ENCODE measurements around the gene PM20D2. TPM values are rescaled to one million over a fixed set of nuclear protein-coding genes. Genes with fewer than 3 reads are reported as not detected.

The PM20D2 gene
- polyA plus RNA-seq, 3 donors, result 1.2 to 2.1 (median 1.4) TPM

DNA sequence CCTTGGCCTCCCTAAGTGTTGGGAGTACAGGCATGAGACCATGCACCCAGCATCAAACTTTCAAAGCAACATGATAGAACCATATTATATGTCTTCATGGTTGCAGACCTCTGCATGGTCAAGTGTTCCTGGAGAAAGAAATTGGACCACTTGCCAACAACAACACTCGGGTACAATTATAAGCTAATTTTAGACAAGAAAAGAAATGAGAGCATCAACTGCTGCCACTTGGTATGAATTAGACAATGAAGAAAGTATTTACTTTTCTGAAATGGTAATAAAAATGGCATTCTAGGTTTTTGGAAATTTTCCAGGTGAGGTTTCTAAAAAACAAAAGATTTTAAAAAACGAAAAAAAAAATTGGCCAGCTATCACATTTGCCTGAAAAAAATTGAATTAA is 7.7 kb upstream of the PM20D2 start:
- no peak overlapping the region for H3K4me3 Mint-ChIP-seq
- Histone ChIP-seq H4K20me1 (ENCODE audit: insufficient read depth, low read length) (no peaks in the 10 kb centered on the region), H3K9me3 (replicated peaks in 1 of 2; ENCODE audit: control insufficient read depth in 1 of 2, insufficient read depth in 1 of 2, low read length in 2 of 2) (no peaks in the 10 kb centered on the region), H3K4me3 (replicated peaks in 1 of 3; ENCODE audit: low read depth in 2 of 3, low read length in 3 of 3) (no peak overlapping the region), H3K4me1 (ENCODE audit: control insufficient read depth in 1 of 2, insufficient read depth in 2 of 2, low read length in 2 of 2) (no peaks in the 10 kb centered on the region), H3K36me3 (replicated peaks in 1 of 2; ENCODE audit: control insufficient read depth in 1 of 2, insufficient read depth in 2 of 2, low read length in 2 of 2) (no peaks in the 10 kb centered on the region), H3K4me2 (replicated peaks; ENCODE audit: extremely low read depth, low read length, poor library complexity, severe bottlenecking) (no peak overlapping the region), H3K9ac (ENCODE audit: insufficient read depth, low read length, poor library complexity, severe bottlenecking) (no peak overlapping the region), H3K79me2 (ENCODE audit: insufficient read depth, low read length) (no peaks in the 10 kb centered on the region), H3K27me3 (ENCODE audit: control insufficient read depth in 2 of 2, insufficient read depth in 2 of 2, low read length in 2 of 2) (no peaks in the 10 kb centered on the region), H3K27ac (ENCODE audit: low read depth in 1 of 2, low read length in 2 of 2) (no peak overlapping the region), H2AFZ (ENCODE audit: insufficient read depth, low read depth, low read length, poor library complexity, severe bottlenecking) (no peak overlapping the region)
- intact Hi-C loops (cut with micrococcal nuclease), result no loop called here
- no peaks in the 10 kb centered on the region for H3K4me1 Mint-ChIP-seq
- H3K36me3 Mint-ChIP-seq, result no peaks in the 10 kb centered on the region
- DNase-seq, result no peak
- WGBS (ENCODE audit: insufficient coverage), result 100% methylated on average over 1 of the region's 2 CpGs
- H3K27me3 Mint-ChIP-seq (ENCODE audit: low read depth in 3 of 3), result no peaks in the 10 kb centered on the region
- TF ChIP-seq, protein P1, sequence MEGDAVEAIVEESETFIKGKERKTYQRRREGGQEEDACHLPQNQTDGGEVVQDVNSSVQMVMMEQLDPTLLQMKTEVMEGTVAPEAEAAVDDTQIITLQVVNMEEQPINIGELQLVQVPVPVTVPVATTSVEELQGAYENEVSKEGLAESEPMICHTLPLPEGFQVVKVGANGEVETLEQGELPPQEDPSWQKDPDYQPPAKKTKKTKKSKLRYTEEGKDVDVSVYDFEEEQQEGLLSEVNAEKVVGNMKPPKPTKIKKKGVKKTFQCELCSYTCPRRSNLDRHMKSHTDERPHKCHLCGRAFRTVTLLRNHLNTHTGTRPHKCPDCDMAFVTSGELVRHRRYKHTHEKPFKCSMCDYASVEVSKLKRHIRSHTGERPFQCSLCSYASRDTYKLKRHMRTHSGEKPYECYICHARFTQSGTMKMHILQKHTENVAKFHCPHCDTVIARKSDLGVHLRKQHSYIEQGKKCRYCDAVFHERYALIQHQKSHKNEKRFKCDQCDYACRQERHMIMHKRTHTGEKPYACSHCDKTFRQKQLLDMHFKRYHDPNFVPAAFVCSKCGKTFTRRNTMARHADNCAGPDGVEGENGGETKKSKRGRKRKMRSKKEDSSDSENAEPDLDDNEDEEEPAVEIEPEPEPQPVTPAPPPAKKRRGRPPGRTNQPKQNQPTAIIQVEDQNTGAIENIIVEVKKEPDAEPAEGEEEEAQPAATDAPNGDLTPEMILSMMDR (IDR thresholded peaks at IDR 0.05), result no peak
- no peak overlapping the region for H3K27ac Mint-ChIP-seq
- no peaks in the 10 kb centered on the region for H3K9me3 Mint-ChIP-seq

DNA sequence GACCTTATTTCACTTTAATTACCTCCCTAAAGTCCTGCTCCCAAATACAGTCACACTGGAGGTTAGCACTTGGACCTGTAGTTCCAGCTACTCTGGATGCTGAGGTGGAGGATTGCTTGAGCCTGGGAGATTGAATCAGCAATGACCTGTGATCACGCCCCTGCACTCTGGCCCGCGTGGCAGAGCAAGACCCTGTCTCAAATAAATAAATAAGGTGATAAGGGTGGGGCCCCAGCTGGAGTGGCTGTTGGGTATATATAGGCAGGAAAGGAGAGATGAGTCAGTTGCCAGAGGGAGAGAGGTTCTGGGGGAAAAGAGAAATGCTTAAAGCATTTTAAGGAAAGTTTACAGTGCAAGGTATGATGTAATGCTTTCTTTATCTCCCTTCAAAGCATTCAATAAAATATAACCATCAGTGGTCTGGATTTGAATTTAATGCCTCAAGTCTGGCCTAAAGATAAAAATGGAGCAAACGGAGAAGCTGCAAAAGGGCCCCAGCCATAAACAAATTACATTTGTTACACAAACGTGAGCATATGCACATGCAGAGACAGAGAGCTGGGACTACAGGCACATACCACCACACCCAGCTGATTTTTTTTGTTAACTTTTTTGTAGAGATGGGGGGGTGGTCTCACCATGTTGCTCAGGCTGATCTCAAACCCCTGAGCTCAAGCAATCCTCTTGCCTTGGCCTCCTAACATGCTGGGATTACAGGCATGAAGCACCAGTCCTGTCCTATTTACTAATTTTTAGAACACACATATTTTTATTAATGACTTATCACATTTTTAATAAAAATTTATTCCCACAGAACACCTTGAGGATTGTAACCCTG is 6.1 kb upstream of the PM20D2 start:
- 100% methylated on average over 2 of the region's 5 CpGs for WGBS (ENCODE audit: insufficient coverage)
- Histone ChIP-seq H3K36me3 (replicated peaks in 1 of 2; ENCODE audit: control insufficient read depth in 1 of 2, insufficient read depth in 2 of 2, low read length in 2 of 2) (no peaks in the 10 kb centered on the region), H4K20me1 (ENCODE audit: insufficient read depth, low read length) (no peaks in the 10 kb centered on the region), H3K79me2 (ENCODE audit: insufficient read depth, low read length) (no peaks in the 10 kb centered on the region), H3K9me3 (replicated peaks in 1 of 2; ENCODE audit: control insufficient read depth in 1 of 2, insufficient read depth in 1 of 2, low read length in 2 of 2) (no peaks in the 10 kb centered on the region), H3K4me2 (replicated peaks; ENCODE audit: extremely low read depth, low read length, poor library complexity, severe bottlenecking) (no peak overlapping the region), H3K4me1 (ENCODE audit: control insufficient read depth in 1 of 2, insufficient read depth in 2 of 2, low read length in 2 of 2) (no peaks in the 10 kb centered on the region), H3K4me3 (replicated peaks in 1 of 3; ENCODE audit: low read depth in 2 of 3, low read length in 3 of 3) (no peak overlapping the region), H2AFZ (ENCODE audit: insufficient read depth, low read depth, low read length, poor library complexity, severe bottlenecking) (no peak overlapping the region), H3K27me3 (ENCODE audit: control insufficient read depth in 2 of 2, insufficient read depth in 2 of 2, low read length in 2 of 2) (no peaks in the 10 kb centered on the region), H3K9ac (ENCODE audit: insufficient read depth, low read length, poor library complexity, severe bottlenecking) (no peak overlapping the region), H3K27ac (ENCODE audit: low read depth in 1 of 2, low read length in 2 of 2) (no peak overlapping the region)
- Mint-ChIP-seq H3K36me3 (no peaks in the 10 kb centered on the region), H3K27me3 (ENCODE audit: low read depth in 3 of 3) (no peaks in the 10 kb centered on the region), H3K9me3 (no peaks in the 10 kb centered on the region), H3K27ac (no peak overlapping the region), H3K4me3 (no peak overlapping the region), H3K4me1 (no peaks in the 10 kb centered on the region)
- intact Hi-C loops (cut with micrococcal nuclease), result no loop called here
- TF ChIP-seq, protein P1 (IDR thresholded peaks at IDR 0.05), result no peak
- no peak for DNase-seq

All from CD14-positive monocyte (primary cell).